RWPE1 (cell line): ENCODE data around the gene UBE3D.
"Not testable (repeated sequence)": the region's sequence is repeated elsewhere in the genome, so short reads cannot be mapped to it uniquely, and the experiment has no call there.

ENCODE experiments used
- CTCF ChIA-PET: fragments of 350-600 bp; sonication (Branson Sonifier 250); formaldehyde crosslinking; extraction: SDS; loops from one replicate; lab custom pipeline; 2021; lab: Yijun Ruan, JAX
- POLR2A ChIA-PET: fragments of 400-600 bp; formaldehyde crosslinking; extraction: SDS; loops from one replicate; lab custom pipeline; 2020; ENCODE audit warnings: antibody characterized with exemption; ENCODE audit not compliant: low non-redundant PET; lab: Yijun Ruan, JAX
- DNase-seq: peaks from one replicate; pipeline ENCODE4 v3.0.0; 2012; ENCODE audit warnings: low spot score
- H3K27ac ChIP-seq: fragments of 450-650 bp; 2 replicates; pipeline ENCODE4 v1.5.1; 2017
- CTCF ChIP-seq: fragments of 450-650 bp; conservative IDR thresholded peaks from 2 replicates; pipeline ENCODE4 v1.5.1; 2017; ENCODE audit warnings: low read depth, mild to moderate bottlenecking

The UBE3D gene

GRCh38 chr6:82953871-82954270, 111.8 kb downstream of the UBE3D start:
- H3K27ac ChIP-seq, result no peak overlapping the region
- ChIA-PET POLR2A (interaction anchor here (0.5 kb wide), 1 partner anchor 22 kb away, joined by 3 read pairs; no protein-coding TSS in a partner anchor), CTCF (no interaction called here)
- no peak for DNase-seq
- TF ChIP-seq CTCF, result no peak

- POLR2A ChIA-PET, result no interaction called here
- H3K27ac ChIP-seq, result no peak overlapping the region
- no peak for TF ChIP-seq CTCF
- CTCF ChIA-PET, result interaction anchor here (0.6 to 0.7 kb wide), 2 partner anchors 584 to 1815 kb away, joined by 3 read pairs; no protein-coding TSS in a partner anchor
- no peak for DNase-seq
Measured at GRCh38 chr6:82951935-82952334, 113.7 kb downstream of the UBE3D start.

GRCh38 chr6:82951389-82951788, 114.3 kb downstream of the UBE3D start:
- TF ChIP-seq CTCF, result no peak
- H3K27ac ChIP-seq, result no peak overlapping the region
- ChIA-PET CTCF (no interaction called here), POLR2A (no interaction called here)
- DNase-seq, result peak; percentile 50

- CTCF ChIA-PET, DNase-seq, H3K27ac ChIP-seq: not testable (repeated sequence)
- POLR2A ChIA-PET, result interaction anchor here (0.6 kb wide), 1 partner anchor 23 kb away, joined by 3 read pairs; no protein-coding TSS in a partner anchor
Measured at GRCh38 chr6:82930915-82931314, 134.7 kb downstream of the UBE3D start.

GRCh38 chr6:82924799-82925535, 140.7 kb downstream of the UBE3D start:
- peak; percentile 8 for DNase-seq
- TF ChIP-seq CTCF, result no peak
- POLR2A ChIA-PET, result no interaction called here
- CTCF ChIA-PET, result no interaction called here
- H3K27ac ChIP-seq, result no peak overlapping the region

- CTCF ChIA-PET, result no interaction called here
- DNase-seq, result no peak
- no peak for TF ChIP-seq CTCF
- no peak overlapping the region for H3K27ac ChIP-seq
- POLR2A ChIA-PET, result no interaction called here
Measured at GRCh38 chr6:82921258-82921657, 144.4 kb downstream of the UBE3D start.
